ENCODE measurements around the gene HNRNPK.
"Not testable (repeated sequence)": the region's sequence is repeated elsewhere in the genome, so short reads cannot be mapped to it uniquely, and the experiment has no call there.

Gene HNRNPK

DNA sequence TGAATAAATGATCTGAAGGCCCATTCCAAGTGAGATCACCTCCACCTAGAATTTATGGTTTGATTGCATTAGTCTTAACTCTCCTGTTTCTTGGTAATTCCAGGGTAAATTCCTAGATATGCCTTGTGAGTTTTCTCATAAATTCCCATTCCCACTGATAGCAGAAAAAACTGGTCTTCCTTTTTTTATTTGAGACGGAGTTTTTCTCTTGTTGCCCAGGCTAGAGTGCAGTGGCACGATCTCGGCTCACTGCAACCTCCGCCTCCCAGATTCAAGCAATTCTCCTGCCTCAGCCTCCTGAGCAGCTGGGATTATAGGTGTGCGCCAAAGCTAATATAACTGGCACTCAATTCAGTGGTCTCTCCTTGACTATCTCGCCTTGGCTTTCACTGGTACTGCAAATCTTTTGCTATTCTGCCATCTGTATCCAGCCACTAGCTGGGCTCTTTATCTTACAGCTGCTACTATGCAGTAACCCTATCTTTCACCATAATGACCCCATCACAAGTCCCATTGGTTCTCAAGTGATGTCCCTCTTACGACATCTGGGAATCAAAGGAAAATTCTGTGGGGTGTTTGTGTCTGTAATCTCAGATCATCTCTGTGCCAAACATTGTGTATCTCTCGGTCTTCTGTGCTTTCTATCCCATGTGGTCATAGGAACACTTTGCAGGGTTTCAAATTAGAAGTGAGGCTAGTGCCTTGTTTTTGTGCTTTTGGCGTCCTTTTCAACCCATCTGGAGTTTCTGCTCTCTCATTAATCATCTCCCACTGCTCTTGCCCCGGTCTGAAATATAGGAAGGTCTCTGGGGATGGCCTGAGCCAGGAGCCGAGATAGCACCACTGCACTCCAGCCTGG is 14.4 kb downstream of the HNRNPK start:
- peak overlapping the region; percentile 47 for H3K27ac Mint-ChIP-seq
- H3K36me3 Mint-ChIP-seq (ENCODE audit: low read depth) = peaks cover 38% of the 10 kb centered on the region

DNA sequence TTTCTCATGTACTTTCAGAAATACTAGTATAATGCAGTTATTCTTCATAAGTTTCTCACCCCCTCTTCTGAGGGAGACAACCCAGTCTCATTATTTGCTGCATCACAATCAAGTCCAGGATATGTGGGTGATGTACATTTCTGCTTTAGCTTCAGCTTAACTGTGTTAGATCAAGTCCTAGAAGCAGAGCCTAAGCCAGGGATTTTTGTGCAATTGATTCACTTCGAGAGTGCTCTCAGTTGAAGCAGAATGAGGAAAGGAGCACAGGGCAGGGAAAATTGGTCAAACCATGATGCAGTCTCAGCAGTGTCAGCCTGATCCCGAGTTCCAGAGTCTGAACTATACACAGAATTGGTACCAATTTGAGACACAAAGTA is 15.1 kb downstream of the HNRNPK start:
- no peaks in the 10 kb centered on the region for H3K27me3 Mint-ChIP-seq (ENCODE audit: low read depth)

More for the DNA sequence above, 14.4 kb downstream of the HNRNPK start:
- H3K4me1 Mint-ChIP-seq (ENCODE audit: low read depth) = peaks cover 11% of the 10 kb centered on the region
- H3K9me3 Mint-ChIP-seq = no peaks in the 10 kb centered on the region
- no peak overlapping the region for H3K4me3 Mint-ChIP-seq
- no peaks in the 10 kb centered on the region for H3K27me3 Mint-ChIP-seq (ENCODE audit: low read depth)

DNA sequence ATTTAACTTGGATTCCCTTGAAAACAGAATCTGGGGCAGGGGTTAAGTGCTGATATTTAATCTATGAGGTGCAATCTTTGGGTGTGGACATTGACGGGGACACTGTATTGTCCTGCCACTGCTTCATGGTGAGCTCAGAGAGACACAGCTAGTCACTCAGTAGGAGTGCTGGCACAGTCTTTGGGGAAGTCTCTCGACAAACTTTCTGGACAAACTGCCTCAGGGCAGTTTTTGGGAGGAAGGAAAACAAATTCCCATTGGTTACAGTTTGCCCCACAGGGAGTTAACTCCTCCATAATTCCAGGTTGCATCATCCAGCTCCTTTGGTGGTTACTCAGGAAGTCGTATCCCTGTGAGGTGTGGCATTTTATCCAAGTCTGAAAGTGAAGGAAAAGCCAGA is 17.9 kb downstream of the HNRNPK start:
- no peaks in the 10 kb centered on the region for H3K27me3 Mint-ChIP-seq (ENCODE audit: low read depth)
- H3K4me3 Mint-ChIP-seq = no peak overlapping the region
- peaks cover 11% of the 10 kb centered on the region for H3K36me3 Mint-ChIP-seq (ENCODE audit: low read depth)
- H3K4me1 Mint-ChIP-seq (ENCODE audit: low read depth) = peaks cover 5% of the 10 kb centered on the region
- H3K27ac Mint-ChIP-seq = no peak overlapping the region
- no peaks in the 10 kb centered on the region for H3K9me3 Mint-ChIP-seq

More for the DNA sequence above, 15.1 kb downstream of the HNRNPK start:
- H3K27ac Mint-ChIP-seq = peak overlapping the region; percentile 47
- H3K36me3 Mint-ChIP-seq (ENCODE audit: low read depth) = peaks cover 32% of the 10 kb centered on the region
- no peaks in the 10 kb centered on the region for H3K9me3 Mint-ChIP-seq
- peaks cover 9% of the 10 kb centered on the region for H3K4me1 Mint-ChIP-seq (ENCODE audit: low read depth)
- H3K4me3 Mint-ChIP-seq = no peak overlapping the region

DNA sequence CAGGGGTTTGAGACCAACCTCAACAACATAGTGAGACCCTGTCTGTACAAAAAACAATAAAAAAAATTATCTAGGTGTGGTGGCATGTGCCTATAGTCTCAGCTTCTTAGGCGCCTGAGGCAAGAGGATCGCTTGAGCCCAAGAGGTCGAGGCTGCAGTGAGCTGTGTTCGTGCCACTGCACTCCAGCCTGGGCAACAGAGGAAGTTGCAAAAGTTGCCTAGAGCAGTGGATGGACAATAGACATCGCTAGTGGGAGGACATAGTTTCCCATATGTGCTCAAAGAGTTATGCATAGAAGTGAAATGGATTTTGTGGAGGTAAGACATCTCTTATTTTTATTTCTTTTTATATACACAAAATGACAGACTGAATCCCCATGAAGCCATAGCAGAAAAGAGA is 19.0 kb downstream of the HNRNPK start:
- Mint-ChIP-seq H3K27me3 (ENCODE audit: low read depth) (no peaks in the 10 kb centered on the region), H3K4me3 (no peak overlapping the region), H3K36me3 (ENCODE audit: low read depth) (peaks cover 9% of the 10 kb centered on the region), H3K27ac (no peak overlapping the region), H3K4me1 (ENCODE audit: low read depth) (peaks cover 8% of the 10 kb centered on the region), H3K9me3 (no peaks in the 10 kb centered on the region)

DNA sequence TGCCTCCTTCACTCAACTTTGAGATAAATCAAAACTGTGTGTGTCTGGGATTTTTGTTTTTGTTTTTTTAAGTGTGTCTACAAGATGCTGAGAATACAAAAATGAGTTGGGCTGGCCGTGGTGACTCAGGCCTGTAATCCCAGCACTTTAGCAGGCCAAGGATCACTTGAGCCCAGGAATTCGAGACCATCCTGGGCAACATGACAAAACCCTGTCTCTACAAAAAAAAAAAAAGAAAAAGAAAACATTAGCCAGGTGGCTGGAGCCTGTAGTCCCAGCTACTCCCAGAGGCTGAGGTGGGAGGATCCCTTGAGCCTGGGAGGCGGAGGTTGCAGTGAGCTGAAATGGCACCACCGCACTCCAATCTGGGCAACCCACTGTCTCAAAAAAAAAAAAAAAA is 21.0 kb downstream of the HNRNPK start:
- no peak overlapping the region for H3K27ac Mint-ChIP-seq
- no peaks in the 10 kb centered on the region for H3K27me3 Mint-ChIP-seq (ENCODE audit: low read depth)
- H3K4me3 Mint-ChIP-seq = no peak overlapping the region
- H3K36me3 Mint-ChIP-seq (ENCODE audit: low read depth) = peaks cover 5% of the 10 kb centered on the region
- H3K9me3 Mint-ChIP-seq = no peaks in the 10 kb centered on the region
- H3K4me1 Mint-ChIP-seq (ENCODE audit: low read depth) = peaks cover 12% of the 10 kb centered on the region

DNA sequence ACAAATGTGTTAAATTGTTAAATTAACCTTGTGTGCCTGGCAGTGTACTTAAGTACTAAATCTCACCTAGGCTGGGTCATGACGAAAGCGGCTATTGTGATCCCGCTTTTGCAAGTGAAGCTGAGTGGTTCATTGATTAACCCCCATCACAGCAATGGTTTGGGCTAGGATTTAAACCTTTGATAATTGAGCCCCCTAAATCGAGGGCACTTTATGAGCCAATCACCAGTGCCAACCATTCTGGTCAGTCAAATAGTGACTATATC is 22.8 kb downstream of the HNRNPK start:
- no peak overlapping the region for H3K27ac Mint-ChIP-seq
- H3K4me3 Mint-ChIP-seq = peak overlapping the region; percentile 93
- H3K36me3 Mint-ChIP-seq (ENCODE audit: low read depth) = peaks cover 5% of the 10 kb centered on the region
- no peaks in the 10 kb centered on the region for H3K27me3 Mint-ChIP-seq (ENCODE audit: low read depth)
- H3K4me1 Mint-ChIP-seq (ENCODE audit: low read depth) = peaks cover 12% of the 10 kb centered on the region
- no peaks in the 10 kb centered on the region for H3K9me3 Mint-ChIP-seq

DNA sequence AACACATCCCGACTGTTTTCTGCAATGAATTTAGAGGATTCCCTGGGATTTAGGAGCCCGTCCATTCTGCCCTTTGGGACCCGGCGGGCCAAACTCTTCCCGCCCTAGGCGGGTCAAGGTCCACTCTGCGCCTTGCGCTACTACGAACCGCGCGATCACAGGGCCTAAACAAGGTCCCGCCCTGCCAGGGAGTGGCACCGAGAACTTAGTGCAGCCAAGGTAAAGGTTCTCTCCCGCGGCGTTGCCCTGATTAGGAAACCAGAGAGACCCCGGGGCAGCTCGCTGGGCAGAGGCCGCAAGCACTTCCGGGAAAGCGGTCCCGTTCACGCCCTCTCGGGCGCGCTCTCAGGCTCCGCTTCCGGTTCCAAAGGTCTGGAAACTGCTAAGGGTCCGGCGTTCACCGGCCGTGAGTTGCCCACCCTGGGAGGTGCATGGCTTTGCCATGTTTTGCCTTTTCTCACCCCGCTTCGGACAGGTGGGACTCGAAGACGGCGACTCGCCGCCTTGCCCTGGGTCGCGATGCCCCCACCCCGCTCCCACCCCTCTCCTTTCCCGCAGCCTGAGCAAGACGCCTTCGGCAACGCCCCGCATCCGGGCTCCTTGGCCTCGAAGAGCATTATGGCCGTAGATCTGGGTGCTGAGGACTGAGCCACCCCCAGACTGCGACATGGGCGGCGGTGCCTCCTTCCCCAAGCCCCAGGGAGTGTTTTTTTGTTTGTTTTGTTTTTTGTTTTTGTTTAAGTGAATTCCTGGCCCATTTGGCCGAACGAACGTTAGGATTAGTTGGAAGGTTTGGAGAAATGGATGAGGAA is 23.4 kb downstream of the HNRNPK start:
- H3K36me3 Mint-ChIP-seq (ENCODE audit: low read depth) = peaks cover 5% of the 10 kb centered on the region
- no peaks in the 10 kb centered on the region for H3K9me3 Mint-ChIP-seq
- H3K27me3 Mint-ChIP-seq (ENCODE audit: low read depth) = no peaks in the 10 kb centered on the region
- H3K4me1 Mint-ChIP-seq (ENCODE audit: low read depth) = peaks cover 12% of the 10 kb centered on the region
- H3K4me3 Mint-ChIP-seq = peak overlapping the region; percentile 93
- H3K27ac Mint-ChIP-seq = peak overlapping the region; percentile 97

DNA sequence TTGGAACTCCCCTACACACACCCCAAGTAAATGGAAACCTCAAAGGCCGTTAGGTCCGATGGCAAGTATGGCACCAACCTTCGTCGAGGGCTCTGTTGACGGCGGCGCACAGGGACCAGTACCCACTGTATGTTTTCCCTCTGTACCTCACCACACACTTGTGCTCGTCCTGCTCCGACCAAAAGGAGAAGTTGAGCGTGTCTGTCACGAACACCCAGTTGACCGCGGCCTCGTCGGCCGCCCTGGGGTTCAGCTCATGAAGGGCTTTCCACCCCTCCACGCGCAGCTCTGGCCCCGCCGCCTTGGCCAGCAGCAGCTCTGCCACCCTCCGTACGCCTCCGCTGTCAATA is 24.0 kb downstream of the HNRNPK start:
- H3K27ac Mint-ChIP-seq = peak overlapping the region; percentile 97
- H3K4me1 Mint-ChIP-seq (ENCODE audit: low read depth) = peaks cover 12% of the 10 kb centered on the region
- H3K9me3 Mint-ChIP-seq = no peaks in the 10 kb centered on the region
- no peaks in the 10 kb centered on the region for H3K27me3 Mint-ChIP-seq (ENCODE audit: low read depth)
- peaks cover 5% of the 10 kb centered on the region for H3K36me3 Mint-ChIP-seq (ENCODE audit: low read depth)
- H3K4me3 Mint-ChIP-seq = peak overlapping the region; percentile 93

DNA sequence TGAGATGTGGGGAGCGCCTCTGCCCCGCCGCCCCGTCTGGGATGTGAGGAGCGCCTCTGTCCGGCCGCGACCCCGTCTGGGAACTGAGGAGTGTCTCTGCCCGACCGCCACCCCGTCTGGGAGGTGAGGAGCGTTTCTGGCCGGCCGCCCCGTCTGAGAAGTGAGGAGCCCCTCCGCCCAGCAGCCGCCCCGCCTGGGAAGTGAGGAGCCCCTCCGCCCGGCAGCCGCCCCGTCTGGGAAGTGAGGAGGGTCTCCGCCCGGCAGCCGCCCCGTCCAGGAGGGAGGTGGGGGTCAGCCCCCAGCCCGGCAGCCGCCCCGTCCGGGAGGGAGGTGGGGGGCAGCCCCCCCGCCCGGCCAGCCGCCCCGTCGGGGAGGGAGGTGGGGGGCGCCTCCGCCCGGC is 31.9 kb downstream of the HNRNPK start:
- H3K9me3 Mint-ChIP-seq; H3K27ac Mint-ChIP-seq; H3K4me3 Mint-ChIP-seq; H3K27me3 Mint-ChIP-seq (ENCODE audit: low read depth); H3K4me1 Mint-ChIP-seq (ENCODE audit: low read depth): not testable (repeated sequence)
- H3K36me3 Mint-ChIP-seq (ENCODE audit: low read depth) = peaks cover 15% of the 10 kb centered on the region

DNA sequence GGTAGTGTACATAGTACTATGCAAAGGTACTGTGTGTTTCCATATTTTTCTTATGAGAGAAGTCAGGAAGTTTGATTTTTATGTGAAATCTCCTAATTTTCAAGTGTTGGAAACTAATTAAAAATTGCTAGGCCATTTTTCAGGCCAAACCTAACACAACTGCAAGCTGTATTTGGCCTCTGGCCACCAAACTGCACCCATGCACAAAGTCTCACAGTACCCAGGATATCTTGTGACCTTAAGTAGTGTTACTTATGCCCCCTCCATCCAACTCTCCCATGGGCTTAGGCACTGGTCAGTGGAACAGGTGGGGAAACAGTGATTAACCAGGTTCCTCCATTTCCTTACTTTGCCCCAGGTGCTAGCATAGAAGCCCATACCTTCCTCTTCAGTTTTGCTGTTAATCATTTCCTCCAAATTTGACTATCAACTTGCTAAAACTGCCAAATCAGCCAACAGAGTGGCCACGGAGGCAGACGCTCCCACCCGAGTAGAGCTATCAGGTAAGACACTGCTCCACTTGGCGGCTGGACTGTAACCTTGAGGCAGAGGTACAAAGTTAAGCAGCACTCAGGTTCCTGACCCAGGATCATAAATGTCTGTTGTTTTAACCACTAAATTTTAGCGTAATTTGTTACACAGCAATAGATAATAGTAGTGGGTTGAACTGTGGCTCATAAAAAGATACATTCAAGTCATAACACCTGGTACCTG is 39.3 kb downstream of the HNRNPK start:
- Mint-ChIP-seq H3K36me3 (ENCODE audit: low read depth) (peaks cover 24% of the 10 kb centered on the region), H3K4me1 (ENCODE audit: low read depth) (peaks cover 7% of the 10 kb centered on the region), H3K27ac (no peak overlapping the region), H3K27me3 (ENCODE audit: low read depth) (no peaks in the 10 kb centered on the region), H3K4me3 (no peak overlapping the region), H3K9me3 (no peaks in the 10 kb centered on the region)

DNA sequence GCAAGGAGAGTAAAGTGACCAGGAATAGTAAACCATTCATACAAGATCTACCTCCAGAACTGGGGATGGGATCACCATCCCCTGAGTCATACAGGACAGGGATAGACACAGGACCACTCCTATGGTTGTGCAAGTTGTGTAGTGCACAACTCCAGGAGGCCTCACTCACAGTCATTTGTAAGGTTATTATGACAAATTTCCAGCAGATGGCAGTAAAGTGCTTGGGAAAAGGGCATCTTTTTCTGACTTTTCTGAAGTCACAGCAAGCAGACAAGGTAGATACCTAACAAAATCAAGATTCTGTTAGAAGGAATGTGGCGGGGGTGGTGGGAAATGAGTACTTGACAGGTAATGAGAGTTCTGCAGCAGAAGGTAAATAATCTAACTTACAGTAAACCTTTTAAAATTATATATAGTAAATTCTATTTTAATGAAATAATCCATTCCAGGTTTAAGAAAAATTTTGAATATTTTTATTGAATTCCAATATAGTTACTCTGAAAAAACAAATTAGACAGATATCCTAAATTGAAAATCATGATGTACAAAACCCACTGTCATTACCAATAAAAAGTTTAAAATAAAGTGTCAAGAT is 42.1 kb downstream of the HNRNPK start:
- peaks cover 7% of the 10 kb centered on the region for H3K4me1 Mint-ChIP-seq (ENCODE audit: low read depth)
- no peak overlapping the region for H3K4me3 Mint-ChIP-seq
- H3K27me3 Mint-ChIP-seq (ENCODE audit: low read depth) = no peaks in the 10 kb centered on the region
- no peak overlapping the region for H3K27ac Mint-ChIP-seq
- peaks cover 20% of the 10 kb centered on the region for H3K36me3 Mint-ChIP-seq (ENCODE audit: low read depth)
- no peaks in the 10 kb centered on the region for H3K9me3 Mint-ChIP-seq

DNA sequence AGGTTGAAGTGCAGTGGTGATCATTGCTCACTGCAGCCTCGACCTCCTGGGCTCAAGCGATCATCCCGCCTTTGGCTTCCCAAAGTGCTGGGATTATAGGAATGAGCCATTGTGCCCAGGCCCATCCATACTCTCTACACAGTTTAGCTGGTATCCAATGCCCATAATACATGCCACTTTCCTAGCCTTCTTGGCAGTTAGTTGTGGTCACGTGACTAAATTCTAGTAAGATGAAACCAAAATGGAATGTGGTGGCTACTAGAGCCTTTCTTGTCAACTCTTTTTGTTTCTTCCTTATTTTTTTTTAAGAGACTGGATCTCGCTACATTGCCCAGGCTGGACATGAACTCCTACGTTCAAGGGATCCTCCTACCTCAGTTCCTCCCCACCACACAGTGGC is 43.5 kb downstream of the HNRNPK start:
- Mint-ChIP-seq H3K27me3 (ENCODE audit: low read depth) (no peaks in the 10 kb centered on the region), H3K27ac (no peak overlapping the region), H3K4me1 (ENCODE audit: low read depth) (peaks cover 10% of the 10 kb centered on the region), H3K9me3 (no peaks in the 10 kb centered on the region), H3K4me3 (no peak overlapping the region), H3K36me3 (ENCODE audit: low read depth) (peaks cover 11% of the 10 kb centered on the region)

DNA sequence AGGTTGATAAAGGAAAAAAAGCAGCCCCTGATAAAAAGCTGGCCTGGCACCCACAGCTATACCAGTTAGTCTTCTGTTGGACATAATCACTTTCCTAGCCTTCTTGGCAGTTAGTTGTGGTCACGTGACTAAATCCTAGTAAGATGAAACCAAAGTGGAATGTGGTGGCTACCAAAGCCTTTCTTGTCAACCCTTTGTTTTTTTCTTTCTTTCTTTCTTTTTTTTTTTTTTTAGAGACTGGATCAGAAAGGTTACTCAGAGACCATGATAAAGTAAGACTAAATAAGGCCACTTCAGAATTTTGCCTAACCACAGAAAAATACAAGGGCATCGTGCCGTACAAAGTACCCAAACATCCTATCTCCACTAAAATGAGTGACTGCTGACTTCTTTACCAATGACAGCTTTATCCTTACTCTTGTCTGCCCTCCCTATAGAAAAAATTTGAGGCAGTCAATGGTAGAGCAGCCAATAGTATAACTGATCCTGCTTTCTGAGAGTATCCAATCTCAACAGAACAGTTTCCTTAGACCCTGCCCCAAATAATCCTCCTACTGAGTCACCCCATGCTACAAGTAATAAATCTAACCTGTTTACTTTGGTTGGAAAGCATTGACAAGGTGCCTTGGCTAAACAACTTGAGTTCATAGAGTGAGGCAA is 44.6 kb downstream of the HNRNPK start:
- H3K27ac Mint-ChIP-seq = no peak overlapping the region
- no peaks in the 10 kb centered on the region for H3K9me3 Mint-ChIP-seq

DNA sequence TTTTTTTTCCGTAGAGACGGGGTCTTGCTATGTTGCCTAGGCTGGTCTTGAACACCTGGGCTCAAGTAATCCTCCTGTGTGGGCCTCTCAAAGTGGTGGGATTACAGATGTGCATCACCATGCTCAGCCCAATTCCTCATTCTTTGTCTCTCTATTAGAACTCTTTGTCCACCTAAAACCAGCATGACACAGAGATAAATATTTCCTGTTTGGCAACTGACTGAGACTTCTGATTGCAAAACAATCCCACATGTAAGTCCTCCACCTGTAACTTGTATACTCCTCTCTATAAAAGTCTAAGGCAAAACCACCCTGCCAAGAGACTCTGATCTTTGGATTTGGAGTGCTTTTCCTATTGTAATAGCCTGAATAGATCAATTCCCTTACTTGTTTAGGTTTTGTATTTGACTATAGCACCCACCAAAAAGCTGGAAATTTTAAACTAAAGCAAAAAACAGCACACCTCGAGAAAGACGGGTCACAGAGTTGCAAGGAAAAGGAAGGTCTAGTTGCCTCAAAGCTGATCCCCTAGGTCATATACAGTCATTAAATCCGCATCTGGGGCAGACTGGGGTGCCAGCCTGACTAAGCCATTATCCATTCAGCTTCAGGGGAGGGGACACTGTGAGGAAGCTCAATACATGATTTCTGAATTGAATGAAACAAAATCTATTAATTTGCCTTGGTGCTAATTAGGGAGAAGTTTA is 45.3 kb downstream of the HNRNPK start:
- H3K4me3 Mint-ChIP-seq = no peak overlapping the region
- H3K36me3 Mint-ChIP-seq (ENCODE audit: low read depth) = peaks cover 2% of the 10 kb centered on the region
- no peaks in the 10 kb centered on the region for H3K27me3 Mint-ChIP-seq (ENCODE audit: low read depth)
- H3K9me3 Mint-ChIP-seq = no peaks in the 10 kb centered on the region
- peaks cover 8% of the 10 kb centered on the region for H3K4me1 Mint-ChIP-seq (ENCODE audit: low read depth)
- no peak overlapping the region for H3K27ac Mint-ChIP-seq

More for the DNA sequence above, 44.6 kb downstream of the HNRNPK start:
- H3K27me3 Mint-ChIP-seq (ENCODE audit: low read depth) = no peaks in the 10 kb centered on the region
- peaks cover 8% of the 10 kb centered on the region for H3K4me1 Mint-ChIP-seq (ENCODE audit: low read depth)
- H3K36me3 Mint-ChIP-seq (ENCODE audit: low read depth) = peaks cover 2% of the 10 kb centered on the region
- H3K4me3 Mint-ChIP-seq = no peak overlapping the region

Data from T-helper 1 cell treated with Interleukin-12 subunit alpha and Interleukin-12 subunit beta and Interleukin-4 antibody, amounts not matched to agents 30 μg/mL and 1 μg/mL, for 36 hours (primary cell).